Raji (cell line): ENCODE results near the gene PLA2G6.

Experiments used
- POLR2A ChIP-seq: IDR thresholded peaks from 2 replicates; pipeline ENCODE4 v1.6.1; 2011; ENCODE audit warnings: low read depth, low read length, control low read depth; ENCODE audit not compliant: insufficient read depth

PLA2G6 gene

DNA sequence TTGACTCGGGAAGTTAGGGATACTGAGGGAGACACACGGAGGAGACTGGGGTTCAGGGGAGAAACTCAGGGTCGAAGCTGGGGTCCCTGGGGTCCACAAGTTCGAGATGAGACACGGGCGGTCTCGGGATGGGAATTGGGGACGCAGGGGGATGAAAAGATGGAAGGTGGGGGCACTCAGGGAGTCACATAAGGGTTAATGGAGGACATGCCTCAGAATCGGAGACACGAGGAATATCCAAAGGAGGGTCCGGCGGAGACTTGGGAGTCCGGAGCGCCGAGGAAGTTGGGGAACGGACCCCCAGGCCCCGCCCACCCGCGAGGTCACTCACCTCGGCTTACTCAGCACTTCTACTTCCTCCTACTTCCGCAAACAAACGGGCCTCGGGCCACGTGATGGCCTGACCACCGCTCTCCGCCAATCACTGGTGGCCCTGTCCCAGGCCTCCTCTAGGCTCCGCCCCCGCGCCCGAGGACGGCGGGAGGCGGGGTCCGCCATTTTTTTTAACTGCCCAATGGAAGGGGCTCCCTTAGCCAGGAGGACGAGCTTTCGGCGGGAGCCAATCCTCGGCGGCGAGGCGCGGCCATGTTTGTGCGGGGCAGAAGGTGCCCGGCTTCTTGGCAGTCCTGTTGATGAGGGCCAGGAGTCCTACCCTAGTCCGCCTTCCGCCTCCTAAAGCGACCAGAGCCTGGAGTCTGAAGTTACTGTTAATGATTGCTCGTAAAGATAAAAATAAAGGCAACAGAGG lies at the start of gene PLA2G6:
PLA2G6 (minus strand) TSS at position 378 of the 748 bp plus-strand sequence. CDS start 12,404 bp downstream, outside the sequence.
- TF ChIP-seq POLR2A = peak; percentile 60

- no peak for TF ChIP-seq POLR2A
Measured at GRCh38 chr22:38230916-38231315, 49.3 kb upstream of the PLA2G6 start.

DNA sequence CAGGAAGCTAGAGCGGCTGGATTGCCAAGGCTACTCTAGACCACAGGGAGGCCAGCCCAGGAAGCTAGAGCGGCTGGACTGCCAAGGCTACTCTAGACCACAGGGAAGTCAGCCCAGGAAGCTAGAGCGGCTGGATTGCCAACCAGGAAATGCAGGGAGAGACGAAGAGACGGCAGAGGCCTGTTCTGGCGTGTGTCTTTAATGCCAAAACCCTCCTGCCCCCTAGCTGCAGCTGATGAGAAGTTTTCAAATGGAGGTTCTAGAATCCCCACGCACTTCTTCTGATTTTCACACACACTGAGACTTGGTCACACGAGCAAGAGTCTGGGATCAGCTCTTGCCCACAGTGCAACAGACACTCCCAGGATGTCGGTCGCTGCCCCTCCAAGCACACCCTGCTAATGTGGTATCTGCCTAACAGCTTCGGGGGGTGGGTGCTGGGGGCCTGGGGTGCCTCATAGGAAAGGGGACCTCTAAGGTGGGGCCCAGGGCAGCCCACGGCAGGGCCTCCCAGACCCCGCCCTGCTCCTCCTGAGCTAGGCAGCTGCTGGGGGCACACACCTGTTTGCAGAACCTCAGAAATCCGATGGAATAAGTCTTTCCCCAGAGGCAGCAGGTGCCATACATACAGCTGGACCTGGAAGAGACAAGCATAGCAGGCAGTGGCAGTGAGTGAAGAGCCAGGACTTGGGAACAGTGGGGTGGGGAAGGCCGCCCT lies 48.6 kb upstream of the PLA2G6 start:
- no peak for TF ChIP-seq POLR2A

- TF ChIP-seq POLR2A = no peak
Measured at GRCh38 chr22:38228873-38229740, 47.5 kb upstream of the PLA2G6 start.

DNA sequence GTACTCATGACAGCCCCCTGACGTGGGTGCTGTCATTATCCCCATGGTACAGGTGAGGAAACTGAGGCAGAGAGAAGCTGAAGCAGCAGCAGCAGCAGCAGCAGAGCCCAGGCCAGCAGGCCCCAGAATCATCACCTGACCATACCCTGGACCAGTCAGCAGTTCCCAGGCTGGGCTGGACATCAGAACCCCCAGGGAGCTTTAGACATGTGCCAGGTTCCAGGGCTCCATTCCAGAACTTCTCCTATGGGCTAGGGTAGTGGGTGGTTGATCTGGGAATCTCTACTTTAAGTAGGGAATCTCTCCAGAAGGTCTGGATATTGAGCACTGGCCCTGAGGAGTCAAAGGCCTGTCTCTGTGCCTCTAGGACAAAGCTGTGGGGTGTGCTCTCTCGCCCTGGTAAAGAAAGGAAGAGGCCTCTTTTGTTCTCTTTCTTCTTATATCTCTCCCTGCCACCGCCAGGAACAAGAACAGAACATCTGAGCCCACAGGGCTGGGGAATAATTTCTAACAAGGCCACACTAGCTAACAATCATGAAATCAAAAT lies 46.8 kb upstream of the PLA2G6 start:
- TF ChIP-seq POLR2A = no peak

DNA sequence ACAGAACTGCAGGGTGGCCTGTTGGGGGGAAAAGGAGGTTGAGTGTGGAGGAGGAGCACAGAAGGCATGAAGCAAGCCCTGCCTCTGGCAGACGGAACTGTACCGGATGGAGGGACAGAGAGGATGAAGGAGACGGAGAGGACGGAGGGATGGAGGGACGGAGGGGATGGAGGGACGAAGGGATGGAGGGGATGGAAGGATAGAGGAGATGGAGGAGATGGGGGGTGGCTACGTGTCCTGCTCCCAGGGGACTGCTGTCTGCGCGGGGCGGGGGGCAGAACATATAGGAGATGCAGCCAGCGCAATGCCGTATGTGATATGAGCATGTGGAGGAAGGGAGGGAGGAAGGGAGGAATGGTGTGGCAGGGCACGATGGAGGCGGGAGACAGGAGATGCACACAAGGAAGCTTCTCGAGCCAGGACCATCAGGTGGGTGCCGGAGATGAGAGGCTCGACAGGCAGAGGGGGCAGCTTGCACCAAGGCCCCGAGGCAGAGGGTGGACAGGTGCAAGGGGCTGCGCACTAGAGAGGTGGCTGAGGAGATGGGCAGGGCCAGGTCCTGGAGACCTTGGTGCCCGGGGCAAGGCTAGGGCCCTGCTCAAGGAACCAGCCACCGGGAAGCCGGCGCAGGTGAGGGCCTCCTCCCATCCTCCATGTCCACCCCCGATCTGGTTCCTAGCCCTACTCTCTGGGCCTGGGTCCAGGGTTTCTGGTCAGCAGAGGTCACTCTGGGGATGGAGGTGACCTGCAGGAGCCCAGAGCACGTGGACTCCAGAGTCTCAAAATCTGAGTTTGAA lies 45.4 kb upstream of the PLA2G6 start:
- TF ChIP-seq POLR2A = no peak

DNA sequence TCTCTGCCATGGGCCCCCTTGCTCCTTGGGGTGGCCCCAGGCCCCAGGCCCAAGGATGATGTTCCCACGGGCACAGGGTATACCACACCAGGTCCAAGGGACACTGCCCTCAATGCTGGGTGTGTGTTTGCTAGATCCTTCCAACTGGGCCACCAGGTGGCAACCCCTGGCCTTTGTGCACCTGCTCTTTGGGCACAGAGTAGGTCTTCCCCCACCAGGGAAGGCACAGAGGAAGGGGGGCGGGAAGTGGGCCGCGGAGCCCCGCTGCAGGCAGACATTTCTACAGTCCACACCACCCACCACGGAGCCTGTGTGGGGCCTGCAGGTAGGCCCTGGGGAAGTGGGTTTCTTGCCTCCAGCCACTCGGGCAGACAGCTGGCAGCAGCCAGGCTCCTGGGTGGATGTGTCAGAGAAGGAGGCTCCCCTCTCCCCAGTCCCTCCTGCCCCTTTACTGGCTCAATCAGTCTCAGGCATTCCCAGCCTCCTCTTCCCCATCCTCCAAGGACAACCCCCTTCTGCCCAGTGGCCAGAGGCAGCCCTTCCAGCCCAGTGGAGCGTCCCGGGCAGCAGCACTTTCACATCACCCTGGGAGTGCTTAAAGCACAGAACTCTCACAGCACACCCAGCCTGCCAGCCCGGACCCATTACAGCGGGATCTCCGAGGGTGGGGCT lies 41.8 kb upstream of the PLA2G6 start:
- no peak for TF ChIP-seq POLR2A

- no peak for TF ChIP-seq POLR2A
Measured at GRCh38 chr22:38222797-38223119, 41.1 kb upstream of the PLA2G6 start.

DNA sequence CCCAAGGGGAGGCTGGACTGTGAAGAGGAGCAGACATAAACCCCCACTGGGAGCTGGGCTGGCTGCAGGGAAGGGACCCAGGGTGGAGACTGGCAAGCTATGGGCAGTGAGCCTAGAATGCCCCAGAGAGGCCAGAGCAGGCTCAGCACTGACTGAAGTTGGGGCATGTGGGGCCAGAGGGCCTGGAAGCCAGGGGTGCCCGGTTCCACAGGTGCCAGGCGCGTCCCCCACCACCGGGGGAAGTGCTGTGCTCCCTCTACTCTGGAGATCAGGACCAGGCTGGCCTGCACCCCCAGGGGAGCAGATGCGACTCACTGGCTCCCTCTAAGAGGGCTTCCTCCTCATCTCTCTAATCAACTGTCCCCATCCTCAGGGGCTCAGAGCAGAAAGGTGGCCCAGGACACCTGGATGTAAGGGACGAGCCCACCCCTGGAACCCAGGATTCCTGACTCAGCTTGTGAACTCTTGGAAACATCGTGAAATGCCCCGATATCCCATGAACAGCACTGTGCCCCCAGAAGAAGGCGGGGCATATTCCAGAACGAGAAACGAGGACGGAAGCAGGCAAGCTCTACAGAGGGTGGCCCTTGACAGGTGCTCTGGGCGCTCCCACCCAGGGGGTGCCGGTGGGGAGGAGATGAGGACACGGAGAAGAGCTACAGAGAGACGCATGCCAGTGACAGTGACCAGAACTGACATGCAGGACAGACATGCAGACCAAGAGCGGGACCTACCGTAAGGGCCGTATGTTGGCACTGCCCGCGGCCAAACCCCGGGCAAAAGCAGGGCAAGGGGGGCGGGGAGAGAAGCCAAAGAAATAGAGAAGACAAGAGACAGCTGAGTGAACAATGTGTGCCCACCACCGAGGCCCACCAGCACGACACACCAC lies 40.5 kb upstream of the PLA2G6 start:
- no peak for TF ChIP-seq POLR2A

GRCh38 chr22:38221407-38221806 lies 39.8 kb upstream of the PLA2G6 start:
- no peak for TF ChIP-seq POLR2A

DNA sequence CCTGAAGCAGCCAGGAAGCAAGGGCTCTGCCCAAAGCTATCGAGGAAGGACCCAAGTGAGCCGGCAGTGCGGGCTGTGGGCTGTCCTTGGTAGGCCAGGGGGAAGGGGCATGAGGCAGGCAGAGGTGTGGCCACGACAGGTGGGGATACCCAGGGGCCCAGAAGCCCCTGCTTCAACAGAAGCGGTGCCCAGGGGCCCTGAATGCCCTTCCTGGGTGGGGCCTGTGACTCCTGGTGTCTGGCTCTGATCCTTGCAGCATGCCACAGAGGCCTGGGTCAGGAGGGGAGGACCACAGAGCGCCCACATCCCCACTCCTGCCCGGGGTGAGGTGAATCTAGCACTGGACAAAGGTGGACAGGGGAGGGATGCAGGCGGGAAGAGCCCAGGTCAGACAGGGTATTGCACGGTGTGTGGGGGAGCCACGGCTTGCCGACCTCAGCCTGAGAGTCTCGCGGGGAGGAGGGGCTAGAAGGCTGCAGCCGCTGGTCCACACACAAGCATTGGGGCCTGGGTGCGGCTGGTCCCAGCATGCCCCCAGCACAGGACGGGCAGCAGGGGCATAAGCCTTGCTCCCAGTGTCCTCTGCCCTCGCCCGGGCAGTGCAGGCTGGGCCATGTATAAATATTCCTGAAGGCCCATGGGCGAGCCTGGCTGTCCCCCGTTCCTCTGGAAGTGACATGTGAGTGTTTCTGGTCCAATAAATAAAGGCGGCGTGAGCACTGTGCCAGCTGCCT lies 39.2 kb upstream of the PLA2G6 start:
- no peak for TF ChIP-seq POLR2A

GRCh38 chr22:38220163-38220562 lies 38.5 kb upstream of the PLA2G6 start:
- TF ChIP-seq POLR2A = no peak
